ENCODE data around the gene SCUBE1.

DNA sequence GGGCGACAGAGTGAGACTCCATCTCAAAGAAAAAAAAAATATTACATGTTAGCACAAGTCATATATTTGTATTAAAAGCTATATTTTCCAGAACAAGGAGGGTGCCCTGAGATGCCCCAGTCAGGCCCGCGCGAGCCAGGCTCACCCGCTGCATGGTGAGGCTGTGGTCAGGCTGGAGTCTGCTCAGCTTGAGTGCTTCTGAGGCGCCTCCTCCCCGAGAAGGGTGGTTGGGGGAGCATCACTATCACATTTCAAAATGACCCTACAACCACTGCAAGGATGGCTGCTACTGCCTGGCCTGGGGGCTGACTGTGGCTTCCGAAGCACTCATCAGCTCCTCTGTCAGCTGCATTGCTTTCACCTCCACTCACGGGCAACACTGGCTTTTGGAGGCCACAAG, 77.1 kb downstream of the SCUBE1 start:
- TF ChIP-seq FOS (IDR thresholded peaks at IDR 0.05; ENCODE audit: borderline replicate concordance, insufficient read depth, low read length) (no peak), EZH2 (IDR thresholded peaks at IDR 0.05; ENCODE audit: borderline replicate concordance, low read depth, low read length, severe bottlenecking) (no peak), POLR2A (IDR thresholded peaks at IDR 0.05; ENCODE audit: low read depth, low read length) (no peak), POLR2AphosphoS5 (IDR thresholded peaks at IDR 0.05; ENCODE audit: insufficient read depth, low read depth, low read length) (no peak), JUN (IDR thresholded peaks at IDR 0.05; ENCODE audit: borderline replicate concordance, insufficient read depth, insufficient read length, low read depth) (no peak)
- TF ChIP-seq, protein P1, sequence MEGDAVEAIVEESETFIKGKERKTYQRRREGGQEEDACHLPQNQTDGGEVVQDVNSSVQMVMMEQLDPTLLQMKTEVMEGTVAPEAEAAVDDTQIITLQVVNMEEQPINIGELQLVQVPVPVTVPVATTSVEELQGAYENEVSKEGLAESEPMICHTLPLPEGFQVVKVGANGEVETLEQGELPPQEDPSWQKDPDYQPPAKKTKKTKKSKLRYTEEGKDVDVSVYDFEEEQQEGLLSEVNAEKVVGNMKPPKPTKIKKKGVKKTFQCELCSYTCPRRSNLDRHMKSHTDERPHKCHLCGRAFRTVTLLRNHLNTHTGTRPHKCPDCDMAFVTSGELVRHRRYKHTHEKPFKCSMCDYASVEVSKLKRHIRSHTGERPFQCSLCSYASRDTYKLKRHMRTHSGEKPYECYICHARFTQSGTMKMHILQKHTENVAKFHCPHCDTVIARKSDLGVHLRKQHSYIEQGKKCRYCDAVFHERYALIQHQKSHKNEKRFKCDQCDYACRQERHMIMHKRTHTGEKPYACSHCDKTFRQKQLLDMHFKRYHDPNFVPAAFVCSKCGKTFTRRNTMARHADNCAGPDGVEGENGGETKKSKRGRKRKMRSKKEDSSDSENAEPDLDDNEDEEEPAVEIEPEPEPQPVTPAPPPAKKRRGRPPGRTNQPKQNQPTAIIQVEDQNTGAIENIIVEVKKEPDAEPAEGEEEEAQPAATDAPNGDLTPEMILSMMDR (IDR thresholded peaks at IDR 0.05; ENCODE audit: extremely low read depth in 1 of 2, insufficient read depth in 1 of 2, low read depth in 1 of 2, low read length in 2 of 2): no peak
- TF ChIP-seq, protein P2, sequence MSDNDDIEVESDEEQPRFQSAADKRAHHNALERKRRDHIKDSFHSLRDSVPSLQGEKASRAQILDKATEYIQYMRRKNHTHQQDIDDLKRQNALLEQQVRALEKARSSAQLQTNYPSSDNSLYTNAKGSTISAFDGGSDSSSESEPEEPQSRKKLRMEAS (IDR thresholded peaks at IDR 0.05; ENCODE audit: insufficient read depth, insufficient read length): no peak

Measured in endothelial cell of umbilical vein (primary cell).